ENCODE measurements around the gene SLC22A4. TPM values are rescaled to one million over a fixed set of nuclear protein-coding genes. Genes with fewer than 3 reads are reported as not detected.

The SLC22A4 gene
- total RNA-seq, 4 donors from 2014 or later = 0.11 to 0.79 (median 0.38) TPM; not detected in 1

- Histone ChIP-seq H3K4me1 (peaks cover 0 to 56% (median 9%) of the 10 kb centered on the region in 3 donors), H3K4me3 (no peak overlapping the region), H3K36me3 (peaks cover 0 to 27% (median 0%) of the 10 kb centered on the region in 3 donors), H3K27me3 (no peaks in the 10 kb centered on the region), H3K9me3 (no peaks in the 10 kb centered on the region), H3K27ac (peak overlapping the region in 1 of 4 donors; percentile 2)
- intact Hi-C loops (cut with DNase I) = loop anchor here (10.0 kb wide), 1 partner anchor 93 kb away; no protein-coding TSS in a partner anchor
- TF ChIP-seq CTCF (IDR thresholded peaks at IDR 0.05) = no peak
- TF ChIP-seq POLR2A (IDR thresholded peaks at IDR 0.05) = no peak
- no peak for DNase-seq
- 68% methylated on average over 3 of the region's 7 CpGs; no CpG with 5 or more reads in 1 of the 2 donors for WGBS, 2 donors
These were observed 83.5 kb downstream of the SLC22A4 start for GRCh38 chr5:132377738-132378137.

- no peak for TF ChIP-seq CTCF (IDR thresholded peaks at IDR 0.05)
- TF ChIP-seq POLR2A (IDR thresholded peaks at IDR 0.05) = no peak
- H3K4me1 ChIP-seq = peaks cover 0 to 55% (median 9%) of the 10 kb centered on the region in 3 donors
- no peaks in the 10 kb centered on the region for H3K9me3 ChIP-seq
- H3K36me3 ChIP-seq = peaks cover 0 to 27% (median 0%) of the 10 kb centered on the region in 3 donors
- DNase-seq = no peak
- WGBS, 2 donors = 75 to 79% methylated on average over 3 of the region's 3 CpGs
- no peak overlapping the region for H3K4me3 ChIP-seq
- no peak overlapping the region for H3K27ac ChIP-seq
- H3K27me3 ChIP-seq = no peaks in the 10 kb centered on the region
- intact Hi-C loops (cut with DNase I) = loop anchor here (10.0 kb wide), 1 partner anchor 94 kb away; no protein-coding TSS in a partner anchor
These were observed 84.4 kb downstream of the SLC22A4 start for GRCh38 chr5:132378580-132378979.

GRCh38 chr5:132380047-132380446, 85.9 kb downstream of the SLC22A4 start:
- no peaks in the 10 kb centered on the region for H3K27me3 ChIP-seq
- H3K27ac ChIP-seq = no peak overlapping the region
- 91% methylated on average over 6 of the region's 6 CpGs for WGBS, 2 donors
- intact Hi-C loops (cut with DNase I) = no loop called here
- no peak for TF ChIP-seq POLR2A (IDR thresholded peaks at IDR 0.05)
- TF ChIP-seq CTCF (IDR thresholded peaks at IDR 0.05) = no peak
- H3K9me3 ChIP-seq = no peaks in the 10 kb centered on the region
- no peak for DNase-seq
- peaks cover 0 to 40% (median 4%) of the 10 kb centered on the region in 3 donors for H3K36me3 ChIP-seq
- no peak overlapping the region for H3K4me3 ChIP-seq
- H3K4me1 ChIP-seq = peaks cover 0 to 54% (median 9%) of the 10 kb centered on the region in 3 donors

GRCh38 chr5:132380741-132381140, 86.5 kb downstream of the SLC22A4 start:
- Histone ChIP-seq H3K4me3 (no peak overlapping the region), H3K36me3 (peaks cover 0 to 41% (median 4%) of the 10 kb centered on the region in 3 donors), H3K27ac (peak overlapping the region in 2 of 4 donors; percentile 49 to 53), H3K9me3 (no peaks in the 10 kb centered on the region), H3K4me1 (peaks cover 0 to 59% (median 12%) of the 10 kb centered on the region in 3 donors), H3K27me3 (no peaks in the 10 kb centered on the region)
- 72 to 87% methylated on average over 2 of the region's 2 CpGs for WGBS, 2 donors
- intact Hi-C loops (cut with DNase I) = no loop called here
- TF ChIP-seq CTCF (IDR thresholded peaks at IDR 0.05) = no peak
- no peak for DNase-seq

GRCh38 chr5:132381614-132382013, 87.4 kb downstream of the SLC22A4 start:
- intact Hi-C loops (cut with DNase I) = no loop called here
- Histone ChIP-seq H3K4me1 (peaks cover 6 to 60% (median 21%) of the 10 kb centered on the region in 3 donors), H3K27me3 (no peaks in the 10 kb centered on the region), H3K4me3 (no peak overlapping the region), H3K27ac (peak overlapping the region; percentile 30 to 53 (median 40)), H3K36me3 (peaks cover 0 to 41% (median 4%) of the 10 kb centered on the region in 3 donors), H3K9me3 (no peaks in the 10 kb centered on the region)
- WGBS, 2 donors = 40 to 57% methylated on average over 1 of the region's 1 CpG
- TF ChIP-seq POLR2A (IDR thresholded peaks at IDR 0.05) (no peak), CTCF (IDR thresholded peaks at IDR 0.05) (no peak)
- no peak for DNase-seq
